Liver (tissue), 9 donors: Measurements from ENCODE around the gene DUSP3. TPM values are rescaled to one million over a fixed set of nuclear protein-coding genes. Genes with fewer than 3 reads are reported as not detected.

Experiments
- DNase-seq: peaks from one replicate; pipeline ENCODE4 v3.0.0-alpha.2; 2017; ENCODE audit warnings: low spot score
- H3K27ac ChIP-seq, 2 donors: one replicate each; pipeline ENCODE4 v1.7.0; 2013; ENCODE audit warnings: inconsistent platforms in 2 of 2, low read length in 2 of 2, control low read depth in 1 of 2, low read depth in 1 of 2, mild to moderate bottlenecking in 1 of 2
- H3K27me3 ChIP-seq, 4 donors: one replicate each; pipeline versions ENCODE4 v1.6.1 to v1.7.0; 2013; ENCODE audit warnings: low read length in 3 of 4, inconsistent platforms in 1 of 4, mild to moderate bottlenecking in 1 of 4, moderate library complexity in 1 of 4; ENCODE audit not compliant: control insufficient read depth in 4 of 4, insufficient read depth in 4 of 4
- H3K36me3 ChIP-seq, 4 donors: one replicate each; pipeline versions ENCODE4 v1.6.1 to v1.7.0; 2013; ENCODE audit warnings: low read length in 3 of 4, mild to moderate bottlenecking in 3 of 4, low read depth in 1 of 4, moderate library complexity in 1 of 4; ENCODE audit not compliant: control insufficient read depth in 4 of 4, insufficient read depth in 3 of 4
- H3K4me1 ChIP-seq, 4 donors: one replicate each; pipeline versions ENCODE4 v1.6.1 to v1.7.0; 2013; ENCODE audit warnings: low read length in 3 of 4, mild to moderate bottlenecking in 3 of 4, moderate library complexity in 1 of 4; ENCODE audit not compliant: control insufficient read depth in 4 of 4, insufficient read depth in 4 of 4
- H3K4me3 ChIP-seq, 3 donors: one replicate each; pipeline versions ENCODE4 v1.6.1 to v1.7.0; 2013; ENCODE audit warnings: low read length in 3 of 3, control low read depth in 1 of 3, low read depth in 1 of 3, mild to moderate bottlenecking in 1 of 3
- H3K9ac ChIP-seq, 2 donors: one replicate each; pipeline ENCODE4 v1.7.0; 2013; ENCODE audit warnings: low read length in 2 of 2, mild to moderate bottlenecking in 2 of 2, moderate library complexity in 2 of 2, control low read depth in 1 of 2, low read depth in 1 of 2
- H3K9me3 ChIP-seq, 4 donors: one replicate each; pipeline versions ENCODE4 v1.6.1 to v1.7.0; 2013; ENCODE audit warnings: low read length in 3 of 4; ENCODE audit not compliant: control insufficient read depth in 4 of 4
- ATF3 ChIP-seq: IDR thresholded peaks from 2 replicates; pipeline ENCODE4 v1.6.1; 2016; ENCODE audit warnings: antibody characterized with exemption
- CTCF ChIP-seq: fragments of 150-350 bp; IDR thresholded peaks from 2 replicates; pipeline ENCODE4 v1.5.1; 2017; ENCODE audit warnings: improper control_type of control experiment, low read depth, low read length; ENCODE audit not compliant: missing input control
- EGR1 ChIP-seq, 2 donors: IDR thresholded peaks; 2 replicates each; pipeline ENCODE4 v1.6.1; 2016 to 2018; ENCODE audit warnings: antibody characterized with exemption in 2 of 2, low read depth in 2 of 2
- FOXA1 ChIP-seq: IDR thresholded peaks from 2 replicates; pipeline ENCODE4 v1.6.1; 2016; ENCODE audit warnings: antibody characterized with exemption
- FOXA2 ChIP-seq: IDR thresholded peaks from 2 replicates; pipeline ENCODE4 v1.6.1; 2016; ENCODE audit warnings: antibody characterized with exemption
- GABPA ChIP-seq, 2 donors: IDR thresholded peaks in 1 of 2; conservative IDR thresholded peaks in 1 of 2; 2 replicates each; pipeline ENCODE4 v1.6.1; 2016; ENCODE audit warnings: antibody characterized with exemption in 2 of 2, mild to moderate bottlenecking in 1 of 2, moderate library complexity in 1 of 2
- HNF4A ChIP-seq, 2 donors: conservative IDR thresholded peaks; 2 replicates each; pipeline ENCODE4 v1.6.1; 2016; ENCODE audit warnings: antibody characterized with exemption in 2 of 2, mild to moderate bottlenecking in 2 of 2
- HNF4G ChIP-seq: IDR thresholded peaks from 2 replicates; pipeline ENCODE4 v1.6.1; 2016; ENCODE audit warnings: antibody characterized with exemption
- JUND ChIP-seq, 2 donors: IDR thresholded peaks; 2 replicates each; pipeline ENCODE4 v1.6.1; 2016; ENCODE audit warnings: antibody characterized with exemption in 2 of 2
- MAX ChIP-seq: IDR thresholded peaks from 2 replicates; pipeline ENCODE4 v1.6.1; 2016; ENCODE audit warnings: antibody characterized with exemption
- NR2F2 ChIP-seq: IDR thresholded peaks from 2 replicates; pipeline ENCODE4 v1.6.1; 2016; ENCODE audit warnings: antibody characterized with exemption
- RAD21 ChIP-seq, 2 donors: IDR thresholded peaks; 2 replicates each; pipeline ENCODE4 v1.6.1; 2016; ENCODE audit warnings: antibody characterized with exemption in 2 of 2, mild to moderate bottlenecking in 2 of 2
- REST ChIP-seq: IDR thresholded peaks from 2 replicates; pipeline ENCODE4 v1.6.1; 2016; ENCODE audit warnings: antibody characterized with exemption, mild to moderate bottlenecking
- RXRA ChIP-seq, 2 donors: IDR thresholded peaks; 2 replicates each; pipeline ENCODE4 v1.6.1; 2017 to 2018; ENCODE audit warnings: antibody characterized with exemption in 2 of 2, mild to moderate bottlenecking in 1 of 2
- SP1 ChIP-seq: IDR thresholded peaks from 2 replicates; pipeline ENCODE4 v1.6.1; 2018; ENCODE audit warnings: antibody characterized with exemption, mild to moderate bottlenecking
- TAF1 ChIP-seq: conservative IDR thresholded peaks from 2 replicates; pipeline ENCODE4 v1.6.1; 2016; ENCODE audit warnings: antibody characterized with exemption, mild to moderate bottlenecking
- YY1 ChIP-seq: IDR thresholded peaks from 2 replicates; pipeline ENCODE4 v1.6.1; 2016; ENCODE audit warnings: antibody characterized with exemption, mild to moderate bottlenecking
- ZBTB33 ChIP-seq: IDR thresholded peaks from 2 replicates; pipeline ENCODE4 v1.6.1; 2016; ENCODE audit warnings: antibody characterized with exemption
- WGBS: extraction: QIAGEN DNeasy Blood & Tissue Kit; methylation state at CpG from one replicate; pipeline ENCODE4 v1.1.7; 2013; 5-methylcytosine and 5-hydroxymethylcytosine counted together
- polyA plus RNA-seq, 2 donors: library from polyadenylated mRNA; stranded (reverse) in 1 of 2; unstranded in 1 of 2; fragments of 200-250 nt in 1 of 2; fragments of >200 nt in 1 of 2; fragmentation: Nextera tagmentation in 1 of 2; extraction: Ambion mirVana in 1 of 2; gene quantifications; one replicate each; pipeline versions ENCODE4 v1.2.1 to v1.2.3, GENCODE V29; 2013 to 2015
- total RNA-seq, 2 donors: library from RNA; depleted of rRNA; stranded (reverse); fragments of >200 nt; gene quantifications; one replicate each; pipeline ENCODE4 v1.2.3, GENCODE V29; 2014
- donor health status: healthy.
- donor health status: healthy.
- donor health status: healthy.
- donor health status: healthy.
- donor health status: healthy.

DUSP3 gene
- total and polyA plus RNA-seq, 4 donors = 30.4 to 104 (median 60.8) TPM

- TF ChIP-seq RAD21 (IDR thresholded peaks at IDR 0.05) = no peak
- TF ChIP-seq ZBTB33 = no peak
- no peak for TF ChIP-seq HNF4G
- TF ChIP-seq ATF3 = no peak
- no peak for TF ChIP-seq MAX
- no peak for TF ChIP-seq REST
- no peak for TF ChIP-seq GABPA (IDR thresholded peaks at IDR 0.05 in 1 of 2, conservative IDR thresholded peaks at IDR 0.05 in 1 of 2)
- no peak for TF ChIP-seq JUND (IDR thresholded peaks at IDR 0.05)
- TF ChIP-seq EGR1 (IDR thresholded peaks at IDR 0.05; ENCODE audit: low read depth in 2 of 2) = no peak
- no peak for TF ChIP-seq FOXA1
- no peak for TF ChIP-seq TAF1
- TF ChIP-seq SP1 = no peak
- no peak for TF ChIP-seq RXRA (IDR thresholded peaks at IDR 0.05)
- no peak for TF ChIP-seq NR2F2
- TF ChIP-seq FOXA2 = no peak
- no peak for TF ChIP-seq CTCF
- no peak for TF ChIP-seq HNF4A (conservative IDR thresholded peaks at IDR 0.05)
- no peak for TF ChIP-seq YY1
- DNase-seq = no peak
- no peak overlapping the region for H3K4me3 ChIP-seq
- H3K4me1 ChIP-seq = peaks cover 3 to 18% (median 10%) of the 10 kb centered on the region in 4 donors
- WGBS = 70% methylated on average over 6 of the region's 6 CpGs
- H3K27me3 ChIP-seq = no peaks in the 10 kb centered on the region
- H3K9me3 ChIP-seq = no peaks in the 10 kb centered on the region
- H3K27ac ChIP-seq = no peak overlapping the region
- H3K9ac ChIP-seq = no peak overlapping the region
- no peaks in the 10 kb centered on the region for H3K36me3 ChIP-seq
Measured at GRCh38 chr17:43717913-43718312, 60.9 kb downstream of the DUSP3 start.

Other genes starting within 250 kb of the DUSP3 start
- 1 to 10 TPM in 1 of 2 donors, under 1 TPM in 1; 0.08 to 1.1 TPM for gene ETV4, start 232.6 kb downstream of the DUSP3 start, total RNA-seq
- under 1 TPM; 0.33 to 0.58 TPM for gene ETV4, start 232.6 kb downstream of the DUSP3 start, polyA plus RNA-seq
- gene MEOX1, start 117.1 kb downstream of the DUSP3 start, total RNA-seq = under 1 TPM in 1 of 2 donors, not detected in 1; 0.33 TPM
- gene MEOX1, start 117.1 kb downstream of the DUSP3 start, polyA plus RNA-seq = under 1 TPM in 1 of 2 donors, not detected in 1; 0.05 TPM
- gene SOST, start 20.2 kb downstream of the DUSP3 start, total RNA-seq = not detected
- not detected for gene SOST, start 20.2 kb downstream of the DUSP3 start, polyA plus RNA-seq
- gene CFAP97D1, start 1.5 kb upstream of the DUSP3 start, total RNA-seq = under 1 TPM in 1 of 2 donors, not detected in 1; 0.08 TPM
- gene CFAP97D1, start 1.5 kb upstream of the DUSP3 start, polyA plus RNA-seq = not detected
- 1 to 10 TPM in 1 of 2 donors, under 1 TPM in 1; 0.23 to 1.3 TPM for gene MPP3, start 54.2 kb upstream of the DUSP3 start, total RNA-seq
- under 1 TPM; 0.63 to 0.82 TPM for gene MPP3, start 54.2 kb upstream of the DUSP3 start, polyA plus RNA-seq
- gene CD300LG, start 68.2 kb upstream of the DUSP3 start, total RNA-seq = under 1 TPM; 0.14 to 0.17 TPM
- under 1 TPM; 0.24 to 0.58 TPM for gene CD300LG, start 68.2 kb upstream of the DUSP3 start, polyA plus RNA-seq
- under 1 TPM; 0.05 to 0.25 TPM for gene MPP2, start 128.6 kb upstream of the DUSP3 start, total RNA-seq
- under 1 TPM; 0.06 to 0.13 TPM for gene MPP2, start 128.6 kb upstream of the DUSP3 start, polyA plus RNA-seq
- not detected for gene PPY, start 163.5 kb upstream of the DUSP3 start, total RNA-seq
- gene PPY, start 163.5 kb upstream of the DUSP3 start, polyA plus RNA-seq = not detected
- not detected for gene PYY, start 175.0 kb upstream of the DUSP3 start, total RNA-seq
- under 1 TPM in 1 of 2 donors, not detected in 1; 0.05 TPM for gene PYY, start 175.0 kb upstream of the DUSP3 start, polyA plus RNA-seq
- gene NAGS, start 225.6 kb upstream of the DUSP3 start, total RNA-seq = 10 to 100 TPM; 21.5 to 29.4 TPM
- 10 to 100 TPM; 27.1 to 29.8 TPM for gene NAGS, start 225.6 kb upstream of the DUSP3 start, polyA plus RNA-seq
- gene TMEM101, start 236.0 kb upstream of the DUSP3 start, total RNA-seq = 10 to 100 TPM; 24.4 to 25.7 TPM
- gene TMEM101, start 236.0 kb upstream of the DUSP3 start, polyA plus RNA-seq = 10 to 100 TPM; 12.0 to 18.4 TPM